H54 (cell line): ENCODE measurements around the gene STMN3.

Experiments used
- DNase-seq: peaks from one replicate; pipeline ENCODE4 v3.0.0; 2011; ENCODE audit warnings: low spot score, mixed read lengths; ENCODE audit not compliant: insufficient read length
- FAIRE-seq: peaks from 3 replicates; lab custom pipeline; 2011; peaks lifted over from hg19 to GRCh38; lab: Jason Lieb, UNC
- POLR2A ChIP-seq: IDR thresholded peaks from 2 replicates; pipeline ENCODE4 v1.6.1; 2011; ENCODE audit warnings: low read depth, mild to moderate bottlenecking, low read length

STMN3 gene

DNA sequence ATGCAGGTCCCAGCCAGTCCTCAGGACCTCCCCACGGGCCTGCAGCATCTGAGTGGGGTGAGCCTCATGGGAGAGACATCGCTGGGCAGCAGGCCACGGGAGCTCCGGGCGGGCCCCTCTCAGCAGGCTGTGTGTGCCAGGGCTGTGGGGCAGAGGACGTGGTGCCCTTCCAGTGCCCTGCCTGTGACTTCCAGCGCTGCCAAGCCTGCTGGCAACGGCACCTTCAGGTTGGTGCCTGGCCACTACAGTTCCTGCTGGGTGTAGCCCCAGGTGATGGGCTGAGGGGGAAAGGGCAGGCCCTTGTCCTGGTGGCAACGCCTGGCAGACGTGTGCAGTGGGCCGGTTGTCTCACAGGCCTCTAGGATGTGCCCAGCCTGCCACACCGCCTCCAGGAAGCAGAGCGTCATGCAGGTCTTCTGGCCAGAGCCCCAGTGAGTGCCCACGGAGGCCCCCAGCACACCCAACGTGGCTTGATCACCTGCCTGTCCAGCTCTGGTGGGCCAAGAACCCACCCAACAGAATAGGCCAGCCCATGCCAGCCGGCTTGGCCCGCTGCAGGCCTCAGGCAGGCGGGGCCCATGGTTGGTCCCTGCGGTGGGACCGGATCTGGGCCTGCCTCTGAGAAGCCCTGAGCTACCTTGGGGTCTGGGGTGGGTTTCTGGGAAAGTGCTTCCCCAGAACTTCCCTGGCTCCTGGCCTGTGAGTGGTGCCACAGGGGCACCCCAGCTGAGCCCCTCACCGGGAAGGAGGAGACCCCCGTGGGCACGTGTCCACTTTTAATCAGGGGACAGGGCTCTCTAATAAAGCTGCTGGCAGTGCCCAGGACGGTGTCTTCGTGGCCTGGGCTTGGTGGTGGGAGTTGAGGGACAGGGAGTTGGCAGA lies 42.4 kb upstream of the STMN3 start:
- FAIRE-seq (no peak), DNase-seq (no peak)
- no peak for TF ChIP-seq POLR2A

DNA sequence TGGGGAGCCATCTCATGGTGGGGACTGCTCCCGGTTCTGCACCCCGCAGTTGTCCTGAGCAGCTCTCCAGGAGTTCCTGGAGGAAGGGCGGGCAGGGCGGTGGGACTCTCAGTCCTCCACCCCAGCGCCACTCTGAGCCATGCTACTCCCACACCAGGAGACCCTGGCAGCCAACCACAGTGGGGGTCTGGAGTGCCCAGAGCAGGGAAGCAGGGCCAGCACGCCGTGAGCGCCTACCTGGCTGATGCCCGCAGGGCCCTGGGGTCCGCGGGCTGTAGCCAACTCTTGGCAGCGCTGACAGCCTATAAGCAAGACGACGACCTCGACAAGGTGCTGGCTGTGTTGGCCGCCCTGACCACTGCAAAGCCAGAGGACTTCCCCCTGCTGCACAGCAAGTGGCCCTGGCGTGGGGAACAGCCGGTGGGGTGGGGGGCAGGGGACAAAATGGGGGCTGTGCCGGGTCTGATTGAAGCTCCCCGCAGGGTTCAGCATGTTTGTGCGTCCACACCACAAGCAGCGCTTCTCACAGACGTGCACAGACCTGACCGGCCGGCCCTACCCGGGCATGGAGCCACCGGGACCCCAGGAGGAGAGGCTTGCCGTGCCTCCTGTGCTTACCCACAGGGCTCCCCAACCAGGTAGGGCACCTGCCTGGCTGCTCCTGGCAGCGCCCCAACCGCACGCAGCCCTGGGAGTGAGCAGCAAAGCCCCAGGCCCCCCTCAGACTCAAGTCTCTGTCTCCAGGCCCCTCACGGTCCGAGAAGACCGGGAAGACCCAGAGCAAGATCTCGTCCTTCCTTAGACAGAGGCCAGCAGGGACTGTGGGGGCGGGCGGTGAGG lies 41.6 kb upstream of the STMN3 start:
- TF ChIP-seq POLR2A: no peak
- no peak for FAIRE-seq
- no peak for DNase-seq

DNA sequence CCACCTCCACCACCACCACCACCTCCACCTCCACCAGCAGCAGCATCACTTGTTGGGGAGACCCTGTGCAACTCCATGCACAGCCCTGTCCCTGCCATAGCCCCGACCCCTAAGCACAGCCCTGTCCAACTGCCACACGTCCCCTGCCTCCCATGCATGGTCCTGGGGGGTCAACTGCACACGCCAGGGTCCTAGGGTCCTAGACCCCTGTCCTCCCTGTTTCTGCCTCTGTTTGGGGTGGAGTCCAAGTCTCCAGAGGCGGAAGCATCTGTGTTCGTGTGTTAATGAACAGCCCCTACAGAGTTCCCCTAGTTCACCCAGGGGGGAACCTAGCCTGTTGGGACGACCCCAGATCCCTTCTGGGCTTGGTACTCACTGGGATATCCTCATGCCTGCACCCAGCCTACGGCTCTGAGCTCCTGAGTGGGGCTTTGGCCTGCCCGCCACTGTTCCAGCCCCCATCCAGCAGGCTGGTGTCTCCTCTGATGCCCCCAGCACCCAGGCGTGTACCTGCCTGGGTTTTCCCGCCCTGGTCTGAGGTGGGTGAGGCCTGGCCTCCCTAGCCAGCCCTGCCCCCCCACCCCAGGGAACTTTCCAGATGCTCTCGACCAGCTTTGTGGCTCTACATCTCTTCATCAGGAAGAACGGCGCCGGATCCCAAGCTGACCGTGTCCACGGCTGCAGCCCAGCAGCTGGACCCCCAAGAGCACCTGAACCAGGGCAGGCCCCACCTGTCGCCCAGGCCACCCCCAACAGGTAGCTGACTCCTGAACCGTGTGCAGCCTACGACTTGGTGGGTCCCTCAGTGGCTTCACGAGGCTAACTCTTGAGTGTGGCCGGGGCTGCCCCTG lies 40.7 kb upstream of the STMN3 start:
- DNase-seq (no peak), FAIRE-seq (no peak)
- TF ChIP-seq POLR2A: no peak

DNA sequence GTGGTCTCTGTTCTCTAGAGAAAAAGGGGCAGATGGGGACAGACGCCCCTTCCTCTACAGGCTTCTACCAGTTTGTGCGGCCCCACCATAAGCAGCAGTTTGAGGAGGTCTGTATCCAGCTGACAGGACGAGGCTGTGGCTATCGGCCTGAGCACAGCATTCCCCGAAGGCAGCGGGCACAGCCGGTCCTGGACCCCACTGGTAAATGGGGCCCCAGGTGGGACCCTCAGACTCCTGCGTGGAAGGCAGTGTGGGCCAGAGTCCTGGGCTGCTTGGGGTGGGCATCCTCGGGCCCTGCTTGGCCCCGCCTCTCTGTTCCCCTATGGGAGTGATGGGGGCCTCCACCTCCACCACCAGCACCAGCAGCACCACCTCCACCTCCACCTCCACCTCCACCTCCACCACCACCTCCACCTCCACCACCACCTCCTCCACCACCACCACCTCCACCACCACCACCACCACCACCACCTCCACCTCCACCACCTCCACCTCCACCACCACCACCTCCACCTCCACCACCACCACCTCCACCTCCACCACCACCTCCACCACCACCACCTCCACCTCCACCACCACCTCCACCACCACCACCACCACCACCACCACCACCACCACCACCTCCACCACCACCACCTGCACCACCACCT lies 40.0 kb upstream of the STMN3 start:
- no peak for TF ChIP-seq POLR2A
- FAIRE-seq (no peak), DNase-seq (no peak)

DNA sequence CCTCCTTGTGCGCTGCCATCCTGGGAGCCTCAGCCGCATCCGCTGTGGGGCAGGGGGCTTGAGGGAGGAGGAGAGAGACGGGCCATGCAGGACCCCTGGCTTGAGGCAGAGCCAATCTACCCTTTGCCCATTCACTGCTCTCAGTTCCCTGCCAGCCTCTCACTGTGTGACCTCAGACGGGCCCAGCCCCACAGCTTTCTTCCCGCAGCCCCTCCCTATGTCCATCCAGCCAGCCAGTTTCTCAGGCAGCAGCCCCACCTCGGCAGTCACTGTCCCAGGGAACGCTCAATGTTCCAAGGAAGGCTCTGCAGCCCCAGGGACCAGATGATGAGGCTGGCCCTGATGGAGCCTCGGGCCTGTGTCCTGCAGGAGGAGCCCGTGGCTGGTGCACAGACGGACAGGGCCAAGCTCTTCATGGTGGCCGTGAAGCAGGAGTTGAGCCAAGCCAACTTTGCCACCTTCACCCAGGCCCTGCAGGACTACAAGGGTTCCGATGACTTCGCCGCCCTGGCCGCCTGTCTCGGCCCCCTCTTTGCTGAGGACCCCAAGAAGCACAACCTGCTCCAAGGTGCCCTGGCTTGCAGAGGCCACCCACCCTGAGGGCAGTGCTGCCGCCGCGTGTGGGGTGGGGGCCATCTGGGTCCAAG lies 39.3 kb upstream of the STMN3 start:
- peak; percentile 46 for DNase-seq
- TF ChIP-seq POLR2A: no peak
- FAIRE-seq: no peak

DNA sequence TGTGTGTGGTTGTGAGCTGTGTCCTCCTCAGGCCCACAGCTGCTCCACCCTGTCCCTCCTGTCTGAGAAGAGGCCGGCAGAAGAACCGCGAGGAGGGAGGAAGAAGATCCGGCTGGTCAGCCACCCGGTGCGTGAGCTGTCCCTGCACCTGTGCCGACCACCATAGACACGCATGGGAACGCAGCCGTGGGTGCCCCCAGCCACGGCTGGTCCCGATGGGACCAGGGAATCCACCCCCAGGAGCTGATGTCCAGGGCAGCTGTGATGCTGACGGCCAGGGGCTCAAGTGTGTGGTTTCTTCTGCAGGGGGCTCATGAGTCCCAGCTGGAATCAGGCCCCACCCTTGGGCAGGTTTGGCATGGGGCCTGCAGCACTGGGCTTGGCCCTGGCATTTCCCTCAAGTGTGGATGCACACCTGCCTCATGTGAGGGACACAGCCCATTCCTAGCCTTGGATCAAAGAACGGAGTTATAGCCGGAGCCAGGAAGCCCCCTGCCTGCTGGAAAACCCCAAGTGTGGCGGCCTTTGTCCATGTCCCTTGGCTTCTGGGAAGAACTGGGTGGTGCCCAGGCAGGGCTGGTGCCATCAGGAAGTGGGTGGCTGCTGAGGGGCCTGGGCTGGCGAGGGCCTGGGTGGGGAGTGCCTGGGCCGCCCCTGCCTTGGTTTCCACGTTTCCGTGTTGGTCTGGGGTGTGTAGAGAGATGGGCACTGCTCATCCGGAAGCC lies 38.6 kb upstream of the STMN3 start:
- DNase-seq (peak; percentile 23), FAIRE-seq (no peak)
- TF ChIP-seq POLR2A: no peak

DNA sequence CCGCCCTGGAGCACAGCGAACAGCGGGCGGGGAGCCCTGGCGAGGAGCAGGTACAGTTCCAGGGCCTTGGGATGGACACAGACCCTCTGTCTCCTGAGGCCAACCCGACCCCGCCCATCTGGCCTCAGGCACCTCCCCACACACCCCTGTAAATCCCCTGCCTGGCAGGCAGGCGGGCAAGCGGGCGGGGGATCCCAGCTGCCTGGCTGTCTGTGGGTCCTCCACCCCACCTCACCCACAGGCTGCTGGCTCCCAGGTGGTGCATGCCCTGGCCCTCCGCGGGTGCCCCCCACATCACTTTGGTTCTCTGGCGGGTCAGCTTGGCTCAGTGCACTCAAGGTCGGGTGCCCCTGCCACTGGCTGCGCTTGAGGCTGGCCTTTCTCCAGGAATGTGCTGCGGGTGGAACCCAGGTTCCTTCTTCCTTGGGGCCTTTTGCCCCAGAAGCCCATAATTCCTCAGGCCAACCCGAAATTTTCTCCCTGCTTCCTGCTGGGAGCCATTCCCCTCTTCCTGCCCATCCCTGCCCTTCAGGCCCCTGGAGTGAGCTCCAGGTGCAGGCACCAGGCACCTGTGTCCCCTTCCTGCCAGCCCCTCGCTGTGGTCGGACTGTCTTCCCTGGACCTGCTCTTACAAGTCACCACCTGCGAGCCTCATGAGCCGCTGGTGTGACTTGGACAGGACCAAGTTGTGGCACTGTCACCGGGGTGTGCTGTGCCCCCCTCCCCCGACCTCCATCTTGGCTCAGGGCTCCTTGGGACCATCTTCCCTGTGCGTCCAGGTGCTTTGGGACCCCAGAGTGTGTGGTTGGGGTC lies 37.9 kb upstream of the STMN3 start:
- DNase-seq (peak; percentile 37), FAIRE-seq (no peak)

DNA sequence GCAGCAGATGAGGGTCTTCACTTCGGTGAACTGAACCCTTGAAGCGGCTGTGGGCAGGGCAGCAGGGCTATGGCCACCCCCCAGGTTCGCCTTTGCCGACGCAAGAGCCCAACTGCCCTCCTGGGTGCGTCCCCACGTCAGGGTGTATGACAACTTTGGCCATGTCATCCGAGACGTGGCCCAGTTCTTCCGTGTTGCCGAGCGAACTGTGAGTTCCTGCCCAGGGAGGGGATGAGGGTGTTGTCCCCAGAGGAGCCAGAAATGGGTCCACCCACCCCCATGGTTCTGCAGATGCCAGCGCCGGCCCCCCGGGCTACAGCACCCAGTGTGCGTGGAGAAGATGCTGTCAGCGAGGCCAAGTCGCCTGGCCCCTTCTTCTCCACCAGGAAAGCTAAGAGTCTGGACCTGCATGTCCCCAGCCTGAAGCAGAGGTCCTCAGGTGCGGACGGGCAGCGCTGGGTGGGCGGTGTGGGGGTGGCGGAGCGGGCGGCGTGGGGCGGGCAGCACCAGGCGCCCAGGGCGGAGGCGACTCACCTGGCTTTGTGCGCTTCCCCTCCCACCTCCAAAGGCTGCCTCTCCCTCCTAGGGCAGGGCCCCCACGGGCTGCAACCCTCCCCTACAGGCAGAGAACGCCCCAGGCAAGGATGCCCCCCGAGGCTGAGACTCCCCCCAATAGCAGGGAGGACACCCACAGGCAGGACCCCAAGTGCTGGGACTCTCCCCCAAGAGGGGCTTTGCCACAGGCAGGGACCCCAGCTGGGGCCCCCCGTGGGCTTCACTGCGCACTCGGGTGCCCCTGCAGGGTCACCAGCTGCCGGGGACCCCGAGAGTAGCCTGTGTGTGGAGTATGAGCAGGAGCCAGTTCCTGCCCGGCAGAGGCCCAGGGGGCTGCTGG lies 37.0 kb upstream of the STMN3 start:
- no peak for TF ChIP-seq POLR2A
- no peak for FAIRE-seq
- no peak for DNase-seq

More for the DNA sequence above, 37.9 kb upstream of the STMN3 start:
- no peak for TF ChIP-seq POLR2A

DNA sequence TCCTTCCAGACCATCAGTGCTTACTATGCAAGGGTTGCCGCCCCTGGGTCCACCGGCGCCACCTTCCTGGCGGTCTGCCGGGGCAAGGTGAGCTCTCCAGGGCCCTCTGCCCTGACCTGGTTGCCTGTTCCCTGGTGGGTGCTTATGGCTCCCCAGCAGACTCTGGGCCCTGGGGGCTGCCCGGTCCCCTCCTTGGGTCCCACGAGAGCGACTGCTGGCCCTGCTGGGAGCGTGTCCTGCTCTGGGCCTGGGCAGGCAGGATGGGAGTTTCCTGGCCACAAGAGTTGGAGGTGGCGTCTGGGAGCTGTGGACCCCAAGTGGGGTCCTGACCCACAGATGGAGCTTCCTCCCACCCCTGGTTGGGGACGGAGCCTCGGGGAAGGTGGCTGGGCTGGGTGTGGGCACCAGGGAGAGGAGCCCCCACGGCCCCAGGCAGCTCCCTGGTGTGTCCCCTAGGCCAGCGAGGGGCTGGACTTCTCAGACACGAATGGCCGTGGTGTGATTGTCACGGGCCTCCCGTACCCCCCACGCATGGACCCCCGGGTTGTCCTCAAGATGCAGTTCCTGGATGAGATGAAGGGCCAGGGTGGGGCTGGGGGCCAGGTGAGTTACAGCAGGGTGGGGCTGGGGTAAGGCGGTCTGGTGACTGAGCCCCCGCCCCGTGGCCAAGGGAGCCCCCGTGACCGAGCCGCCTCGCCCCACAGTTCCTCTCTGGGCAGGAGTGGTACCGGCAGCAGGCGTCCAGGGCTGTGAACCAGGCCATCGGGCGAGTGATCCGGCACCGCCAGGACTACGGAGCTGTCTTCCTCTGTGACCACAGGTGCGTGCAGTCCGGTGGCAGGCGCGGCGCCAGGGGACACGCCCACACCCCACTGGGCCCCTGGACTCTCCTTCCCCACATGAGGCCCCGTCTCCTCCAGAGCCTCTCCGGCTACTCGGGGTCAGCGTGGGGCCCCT lies 36.1 kb upstream of the STMN3 start:
- DNase-seq: no peak
- FAIRE-seq: no peak
- TF ChIP-seq POLR2A: no peak
